GM23338 (cell line): ENCODE results near the gene SORL1-AS1.

ENCODE experiments used
- ATAC-seq: fragments of 200-7000 bp; cut with Tn5 transposase; 3 replicates; pipeline ENCODE4 v1.9.1; 2020
- DNase-seq: peaks from one replicate; pipeline ENCODE4 v3.0.0-alpha.2; 2015; ENCODE audit warnings: low spot score
- H2AFZ ChIP-seq: fragments of 200-600 bp; sonication (generic); 2 replicates; pipeline ENCODE4 v1.8.0; 2016; ENCODE audit warnings: antibody characterized with exemption, mild to moderate bottlenecking, moderate library complexity
- H3F3A ChIP-seq: fragments of 200-600 bp; sonication (generic); replicated peaks from 2 replicates; pipeline ENCODE4 v1.8.0; 2017; ENCODE audit warnings: antibody characterized with exemption, mixed run types, low read depth
- H3K27ac ChIP-seq: fragments of 200-600 bp; sonication (generic); 2 replicates; pipeline ENCODE4 v1.6.1; 2016; ENCODE audit warnings: low read depth
- H3K27me3 ChIP-seq: fragments of 200-600 bp; sonication (generic); 2 replicates; pipeline ENCODE4 v1.8.0; 2016; ENCODE audit warnings: mild to moderate bottlenecking, mixed run types, moderate library complexity; ENCODE audit not compliant: insufficient read depth
- H3K36me3 ChIP-seq: fragments of 200-600 bp; sonication (generic); 2 replicates; pipeline ENCODE4 v1.8.0; 2016; ENCODE audit warnings: mild to moderate bottlenecking; ENCODE audit not compliant: insufficient read depth
- H3K4me1 ChIP-seq: fragments of 200-600 bp; sonication (generic); 2 replicates; pipeline ENCODE4 v1.8.0; 2016; ENCODE audit warnings: mild to moderate bottlenecking, moderate library complexity; ENCODE audit not compliant: insufficient read depth
- H3K4me2 ChIP-seq: fragments of 200-600 bp; sonication (generic); 2 replicates; pipeline ENCODE4 v1.7.1; 2017; ENCODE audit warnings: mixed run types
- H3K4me3 ChIP-seq: fragments of 200-600 bp; sonication (generic); 2 replicates; pipeline ENCODE4 v1.6.1; 2016; ENCODE audit warnings: mixed run types
- H3K79me2 ChIP-seq: fragments of 200-600 bp; sonication (generic); replicated peaks from 2 replicates; pipeline ENCODE4 v1.8.0; 2017; ENCODE audit warnings: mild to moderate bottlenecking; ENCODE audit not compliant: insufficient read depth
- H3K9me2 ChIP-seq: fragments of 200-600 bp; sonication (generic); 2 replicates; pipeline ENCODE4 v1.8.0; 2017; ENCODE audit not compliant: insufficient read depth
- H4K20me1 ChIP-seq: fragments of 200-600 bp; sonication (generic); replicated peaks from 2 replicates; pipeline ENCODE4 v1.8.0; 2017; ENCODE audit warnings: mild to moderate bottlenecking; ENCODE audit not compliant: insufficient read depth
- H3K27ac Mint-ChIP-seq: 2 replicates; pipeline ENCODE4 v1.8.0; 2020; ENCODE audit warnings: inconsistent platforms, mild to moderate bottlenecking, moderate library complexity, mixed read lengths
- H3K27me3 Mint-ChIP-seq: 3 replicates; pipeline ENCODE4 v1.8.0; 2022; ENCODE audit warnings: low read depth, mild to moderate bottlenecking, moderate library complexity, mixed read lengths, inconsistent platforms; ENCODE audit not compliant: insufficient read depth, poor library complexity
- H3K36me3 Mint-ChIP-seq: 3 replicates; pipeline ENCODE4 v1.8.0; 2021; ENCODE audit warnings: low read depth, mild to moderate bottlenecking, inconsistent platforms, moderate library complexity, mixed read lengths
- H3K4me1 Mint-ChIP-seq: 3 replicates; pipeline ENCODE4 v1.8.0; 2020; ENCODE audit warnings: mild to moderate bottlenecking, inconsistent platforms, mixed read lengths
- H3K4me3 Mint-ChIP-seq: 3 replicates; pipeline ENCODE4 v1.8.0; 2021; ENCODE audit warnings: moderate library complexity, mild to moderate bottlenecking, inconsistent platforms, mixed read lengths
- H3K9me3 Mint-ChIP-seq: 3 replicates; pipeline ENCODE4 v1.8.0; 2020; ENCODE audit warnings: moderate library complexity, mild to moderate bottlenecking, inconsistent platforms, mixed read lengths
- CREB1 ChIP-seq: fragments of 250-450 bp; sonication (Bioruptor Pico); IDR thresholded peaks from 2 replicates; pipeline ENCODE4 v1.5.0; 2020; ENCODE audit warnings: low read depth, mild to moderate bottlenecking, moderate library complexity
- ETS1 ChIP-seq: IDR thresholded peaks from 2 replicates; pipeline ENCODE4 v1.6.1; 2016; ENCODE audit warnings: antibody characterized with exemption
- EZH2 ChIP-seq: fragments of 200-600 bp; sonication (generic); IDR thresholded peaks from one replicate; pipeline ENCODE4 v1.8.0; 2017; ENCODE audit warnings: antibody characterized with exemption, mild to moderate bottlenecking, low read depth; ENCODE audit not compliant: unreplicated experiment
- EZH2phosphoT487 ChIP-seq: fragments of 200-600 bp; sonication (generic); IDR thresholded peaks from one replicate; pipeline ENCODE4 v1.8.1; 2018; ENCODE audit warnings: antibody characterized with exemption; ENCODE audit not compliant: unreplicated experiment
- JUNB ChIP-seq: IDR thresholded peaks from one replicate; pipeline ENCODE4 v1.6.1; 2016; ENCODE audit warnings: antibody characterized with exemption; ENCODE audit not compliant: unreplicated experiment
- NANOG ChIP-seq: IDR thresholded peaks from 2 replicates; pipeline ENCODE4 v1.6.1; 2016; ENCODE audit warnings: antibody characterized with exemption, borderline replicate concordance
- POLR2AphosphoS5 ChIP-seq: IDR thresholded peaks from 2 replicates; pipeline ENCODE4 v1.6.1; 2016; ENCODE audit warnings: antibody characterized with exemption, low read depth
- STAT1 ChIP-seq: IDR thresholded peaks from one replicate; pipeline ENCODE4 v1.6.1; 2016; ENCODE audit warnings: antibody characterized with exemption; ENCODE audit not compliant: unreplicated experiment
- ZNF114 ChIP-seq: fragments of 250-450 bp; sonication (Bioruptor Pico); IDR thresholded peaks from 2 replicates; pipeline ENCODE4 v1.5.0; 2020; ENCODE audit warnings: mild to moderate bottlenecking, moderate library complexity
- ZNF331 ChIP-seq: fragments of 250-450 bp; sonication (Bioruptor Pico); IDR thresholded peaks from 2 replicates; pipeline ENCODE4 v1.5.0; 2020; ENCODE audit warnings: low read depth, mild to moderate bottlenecking, moderate library complexity
- TF ChIP-seq, protein P1 (sequence below), 2 experiments: fragments of 200-600 bp in 1 of 2; sonication (generic) in 1 of 2; conservative IDR thresholded peaks; 2 replicates each; pipeline versions ENCODE4 v1.5.1 to v1.6.1; 2016 to 2017; ENCODE audit warnings: antibody characterized with exemption in 2 of 2, low read depth in 2 of 2, mild to moderate bottlenecking in 2 of 2, moderate library complexity in 1 of 2
- TF ChIP-seq, protein P2 (sequence below): IDR thresholded peaks from one replicate; pipeline ENCODE4 v1.6.1; 2018; ENCODE audit warnings: antibody characterized with exemption; ENCODE audit not compliant: unreplicated experiment
- TF ChIP-seq, protein P3 (sequence below): fragments of 250-450 bp; sonication (Bioruptor Pico); IDR thresholded peaks from 2 replicates; pipeline ENCODE4 v1.5.0; 2020; ENCODE audit warnings: mild to moderate bottlenecking, moderate library complexity

SORL1-AS1 gene

DNA sequence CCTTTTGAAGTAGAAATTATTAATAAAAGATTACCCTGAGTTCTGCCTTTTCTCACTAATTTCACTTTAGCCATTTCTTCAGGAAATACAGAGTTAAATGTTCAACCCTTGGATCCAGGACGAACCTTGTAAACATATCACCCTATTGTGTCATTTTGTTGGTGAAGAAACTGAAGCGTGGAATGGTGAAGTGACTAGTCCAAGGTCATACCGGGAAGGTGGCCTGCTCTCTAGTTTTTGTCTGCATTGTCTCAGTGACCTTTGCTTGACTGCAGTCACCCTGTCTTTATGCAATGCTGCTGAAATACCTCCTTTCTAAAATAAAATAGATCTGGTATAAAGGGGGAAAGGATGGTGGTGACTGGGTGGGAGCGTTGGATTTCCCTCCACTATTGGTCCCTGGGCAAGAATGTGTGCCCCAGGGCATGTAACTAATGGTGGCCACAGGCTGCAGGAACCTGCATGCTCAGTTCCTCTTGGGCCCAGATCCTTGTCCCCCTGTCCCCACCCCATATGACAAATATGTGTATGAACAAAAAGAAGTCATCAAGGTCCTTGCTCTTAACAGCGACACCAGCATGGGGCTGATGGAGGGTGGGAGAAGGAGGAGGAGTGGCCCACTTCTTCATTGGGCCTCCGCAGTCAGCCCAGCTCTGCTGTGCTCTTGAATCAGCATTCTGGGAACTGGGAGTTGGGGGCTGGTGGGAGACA, 977 bp upstream of the SORL1-AS1 start:
- no peak overlapping the region for H3K27ac Mint-ChIP-seq
- H3K27me3 Mint-ChIP-seq: peaks cover 18% of the 10 kb centered on the region
- 0 out of 2 replicates have a peak, but pooled peaks cover 10% of the 10 kb centered on the region for H3F3A ChIP-seq
- peaks cover 10% of the 10 kb centered on the region; the same call in 1 of the 2 replicates for H3K27me3 ChIP-seq
- H3K9me3 Mint-ChIP-seq: no peaks in the 10 kb centered on the region; the same call in 1 of the 3 replicates
- H3K27ac ChIP-seq: no peak overlapping the region
- H2AFZ ChIP-seq: no peak overlapping the region
- H4K20me1 ChIP-seq: no peaks in the 10 kb centered on the region
- no peaks in the 10 kb centered on the region for H3K36me3 ChIP-seq
- peaks cover 3% of the 10 kb centered on the region; the same call in 1 of the 3 replicates for H3K36me3 Mint-ChIP-seq
- peaks cover 73% of the 10 kb centered on the region for H3K4me1 ChIP-seq
- ATAC-seq: no peak
- H3K79me2 ChIP-seq: peaks cover 65% of the 10 kb centered on the region
- H3K4me3 Mint-ChIP-seq: peak overlapping the region; percentile 92
- no peak for DNase-seq
- H3K4me2 ChIP-seq: peak overlapping the region; percentile 86
- peak overlapping the region; percentile 87 for H3K4me3 ChIP-seq
- H3K4me1 Mint-ChIP-seq: peaks cover 77% of the 10 kb centered on the region
- H3K9me2 ChIP-seq: no peaks in the 10 kb centered on the region
- no peak for TF ChIP-seq ZNF114 (CRISPR knock-in tag)
- TF ChIP-seq NANOG: no peak
- TF ChIP-seq EZH2phosphoT487: no peak
- TF ChIP-seq, protein P1, sequence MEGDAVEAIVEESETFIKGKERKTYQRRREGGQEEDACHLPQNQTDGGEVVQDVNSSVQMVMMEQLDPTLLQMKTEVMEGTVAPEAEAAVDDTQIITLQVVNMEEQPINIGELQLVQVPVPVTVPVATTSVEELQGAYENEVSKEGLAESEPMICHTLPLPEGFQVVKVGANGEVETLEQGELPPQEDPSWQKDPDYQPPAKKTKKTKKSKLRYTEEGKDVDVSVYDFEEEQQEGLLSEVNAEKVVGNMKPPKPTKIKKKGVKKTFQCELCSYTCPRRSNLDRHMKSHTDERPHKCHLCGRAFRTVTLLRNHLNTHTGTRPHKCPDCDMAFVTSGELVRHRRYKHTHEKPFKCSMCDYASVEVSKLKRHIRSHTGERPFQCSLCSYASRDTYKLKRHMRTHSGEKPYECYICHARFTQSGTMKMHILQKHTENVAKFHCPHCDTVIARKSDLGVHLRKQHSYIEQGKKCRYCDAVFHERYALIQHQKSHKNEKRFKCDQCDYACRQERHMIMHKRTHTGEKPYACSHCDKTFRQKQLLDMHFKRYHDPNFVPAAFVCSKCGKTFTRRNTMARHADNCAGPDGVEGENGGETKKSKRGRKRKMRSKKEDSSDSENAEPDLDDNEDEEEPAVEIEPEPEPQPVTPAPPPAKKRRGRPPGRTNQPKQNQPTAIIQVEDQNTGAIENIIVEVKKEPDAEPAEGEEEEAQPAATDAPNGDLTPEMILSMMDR (conservative IDR thresholded peaks at IDR 0.05; ENCODE audit: low read depth in 2 of 2): no peak
- no peak for TF ChIP-seq JUNB
- TF ChIP-seq POLR2AphosphoS5: no peak
- TF ChIP-seq CREB1 (CRISPR knock-in tag): no peak
- TF ChIP-seq, protein P2, sequence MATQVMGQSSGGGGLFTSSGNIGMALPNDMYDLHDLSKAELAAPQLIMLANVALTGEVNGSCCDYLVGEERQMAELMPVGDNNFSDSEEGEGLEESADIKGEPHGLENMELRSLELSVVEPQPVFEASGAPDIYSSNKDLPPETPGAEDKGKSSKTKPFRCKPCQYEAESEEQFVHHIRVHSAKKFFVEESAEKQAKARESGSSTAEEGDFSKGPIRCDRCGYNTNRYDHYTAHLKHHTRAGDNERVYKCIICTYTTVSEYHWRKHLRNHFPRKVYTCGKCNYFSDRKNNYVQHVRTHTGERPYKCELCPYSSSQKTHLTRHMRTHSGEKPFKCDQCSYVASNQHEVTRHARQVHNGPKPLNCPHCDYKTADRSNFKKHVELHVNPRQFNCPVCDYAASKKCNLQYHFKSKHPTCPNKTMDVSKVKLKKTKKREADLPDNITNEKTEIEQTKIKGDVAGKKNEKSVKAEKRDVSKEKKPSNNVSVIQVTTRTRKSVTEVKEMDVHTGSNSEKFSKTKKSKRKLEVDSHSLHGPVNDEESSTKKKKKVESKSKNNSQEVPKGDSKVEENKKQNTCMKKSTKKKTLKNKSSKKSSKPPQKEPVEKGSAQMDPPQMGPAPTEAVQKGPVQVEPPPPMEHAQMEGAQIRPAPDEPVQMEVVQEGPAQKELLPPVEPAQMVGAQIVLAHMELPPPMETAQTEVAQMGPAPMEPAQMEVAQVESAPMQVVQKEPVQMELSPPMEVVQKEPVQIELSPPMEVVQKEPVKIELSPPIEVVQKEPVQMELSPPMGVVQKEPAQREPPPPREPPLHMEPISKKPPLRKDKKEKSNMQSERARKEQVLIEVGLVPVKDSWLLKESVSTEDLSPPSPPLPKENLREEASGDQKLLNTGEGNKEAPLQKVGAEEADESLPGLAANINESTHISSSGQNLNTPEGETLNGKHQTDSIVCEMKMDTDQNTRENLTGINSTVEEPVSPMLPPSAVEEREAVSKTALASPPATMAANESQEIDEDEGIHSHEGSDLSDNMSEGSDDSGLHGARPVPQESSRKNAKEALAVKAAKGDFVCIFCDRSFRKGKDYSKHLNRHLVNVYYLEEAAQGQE: no peak
- TF ChIP-seq, protein P3, sequence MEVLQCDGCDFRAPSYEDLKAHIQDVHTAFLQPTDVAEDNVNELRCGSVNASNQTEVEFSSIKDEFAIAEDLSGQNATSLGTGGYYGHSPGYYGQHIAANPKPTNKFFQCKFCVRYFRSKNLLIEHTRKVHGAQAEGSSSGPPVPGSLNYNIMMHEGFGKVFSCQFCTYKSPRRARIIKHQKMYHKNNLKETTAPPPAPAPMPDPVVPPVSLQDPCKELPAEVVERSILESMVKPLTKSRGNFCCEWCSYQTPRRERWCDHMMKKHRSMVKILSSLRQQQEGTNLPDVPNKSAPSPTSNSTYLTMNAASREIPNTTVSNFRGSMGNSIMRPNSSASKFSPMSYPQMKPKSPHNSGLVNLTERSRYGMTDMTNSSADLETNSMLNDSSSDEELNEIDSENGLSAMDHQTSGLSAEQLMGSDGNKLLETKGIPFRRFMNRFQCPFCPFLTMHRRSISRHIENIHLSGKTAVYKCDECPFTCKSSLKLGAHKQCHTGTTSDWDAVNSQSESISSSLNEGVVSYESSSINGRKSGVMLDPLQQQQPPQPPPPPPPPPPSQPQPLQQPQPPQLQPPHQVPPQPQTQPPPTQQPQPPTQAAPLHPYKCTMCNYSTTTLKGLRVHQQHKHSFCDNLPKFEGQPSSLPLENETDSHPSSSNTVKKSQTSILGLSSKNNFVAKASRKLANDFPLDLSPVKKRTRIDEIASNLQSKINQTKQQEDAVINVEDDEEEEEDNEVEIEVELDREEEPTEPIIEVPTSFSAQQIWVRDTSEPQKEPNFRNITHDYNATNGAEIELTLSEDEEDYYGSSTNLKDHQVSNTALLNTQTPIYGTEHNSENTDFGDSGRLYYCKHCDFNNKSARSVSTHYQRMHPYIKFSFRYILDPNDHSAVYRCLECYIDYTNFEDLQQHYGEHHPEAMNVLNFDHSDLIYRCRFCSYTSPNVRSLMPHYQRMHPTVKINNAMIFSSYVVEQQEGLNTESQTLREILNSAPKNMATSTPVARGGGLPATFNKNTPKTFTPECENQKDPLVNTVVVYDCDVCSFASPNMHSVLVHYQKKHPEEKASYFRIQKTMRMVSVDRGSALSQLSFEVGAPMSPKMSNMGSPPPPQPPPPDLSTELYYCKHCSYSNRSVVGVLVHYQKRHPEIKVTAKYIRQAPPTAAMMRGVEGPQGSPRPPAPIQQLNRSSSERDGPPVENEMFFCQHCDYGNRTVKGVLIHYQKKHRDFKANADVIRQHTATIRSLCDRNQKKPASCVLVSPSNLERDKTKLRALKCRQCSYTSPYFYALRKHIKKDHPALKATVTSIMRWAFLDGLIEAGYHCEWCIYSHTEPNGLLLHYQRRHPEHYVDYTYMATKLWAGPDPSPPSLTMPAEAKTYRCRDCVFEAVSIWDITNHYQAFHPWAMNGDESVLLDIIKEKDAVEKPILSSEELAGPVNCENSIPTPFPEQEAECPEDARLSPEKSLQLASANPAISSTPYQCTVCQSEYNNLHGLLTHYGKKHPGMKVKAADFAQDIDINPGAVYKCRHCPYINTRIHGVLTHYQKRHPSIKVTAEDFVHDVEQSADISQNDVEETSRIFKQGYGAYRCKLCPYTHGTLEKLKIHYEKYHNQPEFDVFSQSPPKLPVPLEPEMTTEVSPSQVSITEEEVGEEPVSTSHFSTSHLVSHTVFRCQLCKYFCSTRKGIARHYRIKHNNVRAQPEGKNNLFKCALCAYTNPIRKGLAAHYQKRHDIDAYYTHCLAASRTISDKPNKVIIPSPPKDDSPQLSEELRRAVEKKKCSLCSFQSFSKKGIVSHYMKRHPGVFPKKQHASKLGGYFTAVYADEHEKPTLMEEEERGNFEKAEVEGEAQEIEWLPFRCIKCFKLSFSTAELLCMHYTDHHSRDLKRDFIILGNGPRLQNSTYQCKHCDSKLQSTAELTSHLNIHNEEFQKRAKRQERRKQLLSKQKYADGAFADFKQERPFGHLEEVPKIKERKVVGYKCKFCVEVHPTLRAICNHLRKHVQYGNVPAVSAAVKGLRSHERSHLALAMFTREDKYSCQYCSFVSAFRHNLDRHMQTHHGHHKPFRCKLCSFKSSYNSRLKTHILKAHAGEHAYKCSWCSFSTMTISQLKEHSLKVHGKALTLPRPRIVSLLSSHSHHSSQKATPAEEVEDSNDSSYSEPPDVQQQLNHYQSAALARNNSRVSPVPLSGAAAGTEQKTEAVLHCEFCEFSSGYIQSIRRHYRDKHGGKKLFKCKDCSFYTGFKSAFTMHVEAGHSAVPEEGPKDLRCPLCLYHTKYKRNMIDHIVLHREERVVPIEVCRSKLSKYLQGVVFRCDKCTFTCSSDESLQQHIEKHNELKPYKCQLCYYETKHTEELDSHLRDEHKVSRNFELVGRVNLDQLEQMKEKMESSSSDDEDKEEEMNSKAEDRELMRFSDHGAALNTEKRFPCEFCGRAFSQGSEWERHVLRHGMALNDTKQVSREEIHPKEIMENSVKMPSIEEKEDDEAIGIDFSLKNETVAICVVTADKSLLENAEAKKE (CRISPR knock-in tag): no peak
- TF ChIP-seq ETS1: no peak
- no peak for TF ChIP-seq ZNF331
- no peak for TF ChIP-seq STAT1
- TF ChIP-seq EZH2: no peak
